Parathyroid adenoma (tissue), 2 donors: ENCODE measurements around the gene ANKRD39.

Experiments used
- H2AFZ ChIP-seq: fragments of 300-600 bp; sonication (generic); one replicate; pipeline ENCODE4 v1.7.0; 2017; ENCODE audit warnings: antibody characterized with exemption, mild to moderate bottlenecking
- H3K27ac ChIP-seq: fragments of 300-600 bp; sonication (generic); one replicate; pipeline ENCODE4 v1.7.0; 2017
- H3K27me3 ChIP-seq: fragments of 300-600 bp; sonication (generic); one replicate; pipeline ENCODE4 v1.7.0; 2017; ENCODE audit warnings: low read length; ENCODE audit not compliant: control insufficient read depth, insufficient read depth
- H3K36me3 ChIP-seq: fragments of 300-600 bp; sonication (generic); one replicate; pipeline ENCODE4 v1.7.0; 2017; ENCODE audit warnings: low read length; ENCODE audit not compliant: control insufficient read depth, insufficient read depth
- H3K4me1 ChIP-seq: fragments of 300-600 bp; sonication (generic); one replicate; pipeline ENCODE4 v1.7.0; 2017; ENCODE audit warnings: control low read depth
- H3K4me2 ChIP-seq: fragments of 300-600 bp; sonication (generic); one replicate; pipeline ENCODE4 v1.7.0; 2017; ENCODE audit warnings: low read length
- H3K4me3 ChIP-seq: fragments of 300-600 bp; sonication (generic); one replicate; pipeline ENCODE4 v1.7.0; 2017; ENCODE audit warnings: low read depth, low read length
- H3K79me2 ChIP-seq: fragments of 300-600 bp; sonication (generic); one replicate; pipeline ENCODE4 v1.7.0; 2017; ENCODE audit warnings: control low read depth
- H3K9ac ChIP-seq: fragments of 300-600 bp; sonication (generic); one replicate; pipeline ENCODE4 v1.7.0; 2017; ENCODE audit warnings: mild to moderate bottlenecking
- H3K9me3 ChIP-seq: fragments of 300-600 bp; sonication (generic); one replicate; pipeline ENCODE4 v1.7.0; 2017; ENCODE audit warnings: low read length; ENCODE audit not compliant: control insufficient read depth
- TF ChIP-seq, protein P1 (sequence below): fragments of 300-600 bp; sonication (generic); IDR thresholded peaks from one replicate; pipeline ENCODE4 v1.7.0; 2017; ENCODE audit warnings: antibody characterized with exemption, mild to moderate bottlenecking
- donor health status: primary hyperparathyroidism.

Gene ANKRD39

DNA sequence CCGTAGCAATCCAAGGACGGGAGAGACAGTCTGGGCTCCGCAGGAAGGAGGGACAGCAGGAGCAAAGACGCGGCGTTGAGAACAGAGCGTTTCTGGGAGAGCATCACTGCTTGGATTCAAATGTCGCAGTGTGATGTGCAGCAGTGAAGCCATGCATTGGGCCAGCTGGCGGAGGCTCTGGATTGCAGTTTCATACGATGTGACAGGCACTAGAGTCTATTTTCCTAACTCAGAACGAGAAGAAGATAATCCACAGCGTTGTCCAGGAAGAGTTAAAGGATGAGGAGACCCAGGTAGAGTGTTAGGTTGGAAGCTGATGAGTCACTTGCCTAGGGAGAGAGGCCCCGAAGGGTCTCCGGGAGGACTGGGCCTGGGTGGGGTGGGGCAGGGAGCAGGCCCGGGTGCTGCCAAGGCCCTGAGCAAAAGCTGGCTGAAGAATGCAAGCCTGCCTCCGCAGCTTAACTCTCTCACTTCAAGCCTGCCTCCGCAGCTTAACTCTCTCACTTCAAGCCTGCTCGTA lies 29.7 kb upstream of the ANKRD39 start:
- Histone ChIP-seq H3K36me3 (no peaks in the 10 kb centered on the region), H3K9me3 (no peaks in the 10 kb centered on the region), H3K27me3 (no peaks in the 10 kb centered on the region), H3K4me1 (no peaks in the 10 kb centered on the region), H3K4me3 (no peak overlapping the region), H2AFZ (no peak overlapping the region), H3K27ac (no peak overlapping the region), H3K9ac (no peak overlapping the region), H3K79me2 (no peaks in the 10 kb centered on the region), H3K4me2 (no peak overlapping the region)
- TF ChIP-seq, protein P1, sequence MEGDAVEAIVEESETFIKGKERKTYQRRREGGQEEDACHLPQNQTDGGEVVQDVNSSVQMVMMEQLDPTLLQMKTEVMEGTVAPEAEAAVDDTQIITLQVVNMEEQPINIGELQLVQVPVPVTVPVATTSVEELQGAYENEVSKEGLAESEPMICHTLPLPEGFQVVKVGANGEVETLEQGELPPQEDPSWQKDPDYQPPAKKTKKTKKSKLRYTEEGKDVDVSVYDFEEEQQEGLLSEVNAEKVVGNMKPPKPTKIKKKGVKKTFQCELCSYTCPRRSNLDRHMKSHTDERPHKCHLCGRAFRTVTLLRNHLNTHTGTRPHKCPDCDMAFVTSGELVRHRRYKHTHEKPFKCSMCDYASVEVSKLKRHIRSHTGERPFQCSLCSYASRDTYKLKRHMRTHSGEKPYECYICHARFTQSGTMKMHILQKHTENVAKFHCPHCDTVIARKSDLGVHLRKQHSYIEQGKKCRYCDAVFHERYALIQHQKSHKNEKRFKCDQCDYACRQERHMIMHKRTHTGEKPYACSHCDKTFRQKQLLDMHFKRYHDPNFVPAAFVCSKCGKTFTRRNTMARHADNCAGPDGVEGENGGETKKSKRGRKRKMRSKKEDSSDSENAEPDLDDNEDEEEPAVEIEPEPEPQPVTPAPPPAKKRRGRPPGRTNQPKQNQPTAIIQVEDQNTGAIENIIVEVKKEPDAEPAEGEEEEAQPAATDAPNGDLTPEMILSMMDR: no peak

DNA sequence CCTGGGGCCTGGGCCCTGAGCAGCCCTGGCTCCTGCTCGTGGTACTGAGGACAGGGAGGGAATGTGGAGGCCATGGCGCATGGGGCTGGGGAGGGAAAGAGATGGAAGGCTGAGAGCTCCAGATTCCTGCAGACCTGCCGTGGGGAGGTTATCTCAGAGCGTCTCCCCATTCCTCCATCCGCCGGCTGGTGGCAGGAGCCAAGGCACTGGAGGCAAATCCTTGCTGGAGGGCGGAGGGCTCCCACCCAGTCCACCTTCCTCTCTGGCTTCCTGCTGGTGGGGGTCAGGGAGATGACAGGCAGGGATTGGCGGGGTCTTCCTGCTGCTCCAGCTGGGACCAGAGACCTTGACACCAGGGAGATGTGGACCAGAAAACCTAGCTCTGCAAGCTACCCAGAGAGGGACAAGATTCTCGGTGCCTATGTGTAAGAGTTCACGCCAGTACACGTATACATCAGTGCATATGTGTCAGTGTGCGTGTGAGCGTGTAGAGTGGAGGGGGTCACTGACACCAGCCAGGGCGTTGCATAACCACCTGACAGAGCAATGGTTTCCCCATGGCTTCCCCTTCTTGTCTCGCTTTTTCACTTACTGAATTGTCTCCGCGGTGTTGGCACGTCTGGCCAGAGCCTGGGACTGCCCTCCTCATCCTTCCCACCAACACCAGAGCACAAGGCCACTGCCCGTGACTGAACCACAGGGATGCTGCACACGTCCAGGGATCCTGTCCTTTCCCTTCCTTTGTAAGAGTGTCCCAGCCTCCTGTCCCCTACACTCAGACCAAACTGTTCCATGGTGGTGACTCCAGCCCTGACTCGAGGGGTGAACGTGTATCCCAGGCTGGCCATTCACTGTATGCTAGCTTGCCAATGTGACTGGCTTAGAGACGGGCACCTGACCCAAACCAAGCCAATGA lies 27.9 kb upstream of the ANKRD39 start:
- TF ChIP-seq, protein P1: no peak
- Histone ChIP-seq H3K4me1 (no peaks in the 10 kb centered on the region), H3K27me3 (no peaks in the 10 kb centered on the region), H3K4me2 (no peak overlapping the region), H2AFZ (no peak overlapping the region), H3K27ac (no peak overlapping the region), H3K4me3 (no peak overlapping the region), H3K9me3 (no peaks in the 10 kb centered on the region), H3K79me2 (no peaks in the 10 kb centered on the region), H3K36me3 (no peaks in the 10 kb centered on the region), H3K9ac (no peak overlapping the region)

DNA sequence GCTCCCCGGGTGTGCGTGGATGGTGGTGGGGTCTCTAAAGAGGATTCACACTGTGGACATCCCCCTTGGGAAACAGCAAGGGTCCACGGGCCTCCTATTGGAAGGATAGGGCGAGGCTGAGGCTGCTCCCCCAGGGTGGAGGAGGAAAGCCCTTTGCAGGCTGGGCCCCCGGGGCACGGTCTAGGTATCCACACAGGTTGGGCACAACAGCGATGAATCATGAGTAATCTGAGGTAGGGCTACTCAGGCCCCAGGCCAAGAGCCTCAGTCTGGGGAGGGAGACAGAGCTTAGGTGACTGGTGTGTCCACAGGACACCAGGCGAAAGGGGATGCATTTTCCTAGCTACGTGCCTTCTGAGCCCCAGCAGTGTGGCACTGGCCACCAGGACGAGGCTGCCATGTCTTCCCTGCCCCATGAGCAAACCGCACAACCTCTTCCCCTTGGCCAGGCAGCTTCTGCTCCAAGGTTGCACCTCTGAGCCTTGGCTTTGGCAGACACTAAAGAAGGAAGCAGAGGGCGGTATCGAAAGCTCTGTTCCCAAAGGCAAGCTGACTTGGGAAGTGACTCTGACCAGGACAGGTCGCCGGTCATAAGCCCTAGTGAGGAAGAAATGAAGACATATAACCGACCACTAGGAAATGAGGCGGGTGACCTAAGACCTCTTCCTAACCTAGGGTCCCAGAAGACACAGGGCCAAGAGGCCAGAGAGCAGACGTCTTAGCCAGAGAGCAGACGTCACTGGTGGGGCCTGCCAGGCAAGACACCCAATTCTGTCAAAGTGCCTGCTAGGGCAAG lies 26.7 kb upstream of the ANKRD39 start:
- no peaks in the 10 kb centered on the region for H3K4me1 ChIP-seq
- TF ChIP-seq, protein P1: no peak

DNA sequence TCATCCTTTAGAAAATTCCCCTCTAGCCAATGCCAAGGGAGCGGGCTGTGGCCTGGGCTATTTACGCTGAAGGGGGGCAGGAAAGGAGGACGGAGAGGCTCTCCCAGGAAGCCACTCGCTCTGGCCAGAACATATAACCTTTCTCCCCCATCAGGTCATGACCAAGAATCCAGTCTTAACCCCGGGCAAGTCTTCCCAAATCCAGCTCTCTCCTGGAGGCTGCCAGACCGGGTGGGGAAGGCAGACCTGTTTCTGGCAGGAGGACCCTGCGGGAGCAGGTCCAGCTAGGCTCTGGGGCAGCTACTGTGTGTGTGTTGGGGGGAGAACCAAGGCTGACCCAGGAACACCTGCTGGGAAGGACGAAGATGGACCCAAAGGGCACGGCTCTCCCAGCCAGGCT lies 25.5 kb upstream of the ANKRD39 start:
- no peaks in the 10 kb centered on the region for H3K36me3 ChIP-seq
- no peak overlapping the region for H3K4me2 ChIP-seq
- H2AFZ ChIP-seq: no peak overlapping the region
- TF ChIP-seq, protein P1: no peak
- no peak overlapping the region for H3K27ac ChIP-seq
- no peaks in the 10 kb centered on the region for H3K27me3 ChIP-seq
- no peak overlapping the region for H3K4me3 ChIP-seq
- H3K9ac ChIP-seq: no peak overlapping the region
- H3K4me1 ChIP-seq: no peaks in the 10 kb centered on the region
- no peaks in the 10 kb centered on the region for H3K79me2 ChIP-seq
- H3K9me3 ChIP-seq: no peaks in the 10 kb centered on the region

More for the DNA sequence above, 26.7 kb upstream of the ANKRD39 start:
- no peak overlapping the region for H3K9ac ChIP-seq
- H3K27ac ChIP-seq: no peak overlapping the region
- H3K4me2 ChIP-seq: no peak overlapping the region
- no peaks in the 10 kb centered on the region for H3K9me3 ChIP-seq
- H2AFZ ChIP-seq: no peak overlapping the region
- H3K4me3 ChIP-seq: no peak overlapping the region
- H3K79me2 ChIP-seq: no peaks in the 10 kb centered on the region
- H3K36me3 ChIP-seq: no peaks in the 10 kb centered on the region
- no peaks in the 10 kb centered on the region for H3K27me3 ChIP-seq
